ENCODE results near the gene RPL26. TPM values are rescaled to one million over a fixed set of nuclear protein-coding genes. Genes with fewer than 3 reads are reported as not detected.
A peak's percentile ranks its signal among the peaks of the same experiment; 100 is the strongest.

RPL26 gene
- 1,000 to 10,000 TPM; 2,728 to 5,465 (median 3,162) TPM for total RNA-seq

DNA sequence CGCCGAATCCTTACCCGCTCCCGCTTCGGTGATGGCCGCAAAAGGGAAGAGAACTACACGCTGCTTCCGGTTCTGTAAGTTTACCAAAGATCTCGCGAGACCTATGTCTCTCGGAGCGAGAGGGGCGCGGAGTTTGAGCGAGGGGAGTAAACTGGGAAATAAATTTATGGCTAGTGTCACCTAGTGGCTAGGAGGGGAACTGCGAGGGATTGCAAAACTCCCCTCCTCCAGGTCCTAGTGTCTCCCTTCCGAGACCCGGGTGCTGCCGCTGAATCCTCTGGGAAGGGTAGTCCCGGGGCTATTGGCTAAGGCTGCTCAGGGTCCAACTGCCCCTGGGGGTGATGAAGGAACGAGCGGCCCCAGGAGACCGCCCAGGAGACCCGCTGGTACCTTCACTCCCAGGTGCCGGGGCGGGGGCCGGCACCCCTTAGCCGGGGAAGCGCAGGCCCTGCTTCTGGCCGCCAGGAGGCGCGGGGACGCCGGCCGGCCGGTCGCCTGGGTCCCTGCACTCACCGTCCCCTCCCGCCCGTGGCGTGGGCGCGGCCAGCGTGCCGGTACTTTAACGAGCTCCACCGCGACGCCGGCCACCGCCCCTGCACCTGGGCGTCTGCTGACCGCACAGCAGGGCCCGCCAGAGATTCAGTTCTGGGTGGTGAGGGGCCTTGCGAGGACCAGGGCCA, at the start of gene RPL26:
RPL26 (minus strand) TSS at position 51 of the 680 bp plus-strand sequence. CDS start 883 bp downstream, outside the sequence.
- 0 to 1% methylated on average over 20 of the region's 55 CpGs for WGBS, 2 donors
- H3K27ac ChIP-seq, result peak within 1 kb of the TSS; percentile 65 to 87 (median 78)
- no peaks in the 10 kb centered on the region for H3K9me3 ChIP-seq
- TF ChIP-seq POLR2A (IDR thresholded peaks at IDR 0.05), result peak in 1 of 2 donors; percentile 74
- TF ChIP-seq, protein P1, sequence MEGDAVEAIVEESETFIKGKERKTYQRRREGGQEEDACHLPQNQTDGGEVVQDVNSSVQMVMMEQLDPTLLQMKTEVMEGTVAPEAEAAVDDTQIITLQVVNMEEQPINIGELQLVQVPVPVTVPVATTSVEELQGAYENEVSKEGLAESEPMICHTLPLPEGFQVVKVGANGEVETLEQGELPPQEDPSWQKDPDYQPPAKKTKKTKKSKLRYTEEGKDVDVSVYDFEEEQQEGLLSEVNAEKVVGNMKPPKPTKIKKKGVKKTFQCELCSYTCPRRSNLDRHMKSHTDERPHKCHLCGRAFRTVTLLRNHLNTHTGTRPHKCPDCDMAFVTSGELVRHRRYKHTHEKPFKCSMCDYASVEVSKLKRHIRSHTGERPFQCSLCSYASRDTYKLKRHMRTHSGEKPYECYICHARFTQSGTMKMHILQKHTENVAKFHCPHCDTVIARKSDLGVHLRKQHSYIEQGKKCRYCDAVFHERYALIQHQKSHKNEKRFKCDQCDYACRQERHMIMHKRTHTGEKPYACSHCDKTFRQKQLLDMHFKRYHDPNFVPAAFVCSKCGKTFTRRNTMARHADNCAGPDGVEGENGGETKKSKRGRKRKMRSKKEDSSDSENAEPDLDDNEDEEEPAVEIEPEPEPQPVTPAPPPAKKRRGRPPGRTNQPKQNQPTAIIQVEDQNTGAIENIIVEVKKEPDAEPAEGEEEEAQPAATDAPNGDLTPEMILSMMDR (IDR thresholded peaks at IDR 0.05), result peak; percentile 94 to 100 (median 98)
- H3K4me3 ChIP-seq (replicated peaks in 1 of 3), result peak within 1 kb of the TSS; percentile 24 to 88 (median 60)
- peaks cover 21 to 28% of the 10 kb centered on the region in 2 donors for H3K36me3 ChIP-seq
- intact Hi-C loops (cut with DNase I), result no loop called here
- H3K27me3 ChIP-seq, result no peaks in the 10 kb centered on the region
- peak; percentile 97 to 98 for DNase-seq
- peaks cover 20 to 25% of the 10 kb centered on the region in 2 donors for H3K4me1 ChIP-seq

DNA sequence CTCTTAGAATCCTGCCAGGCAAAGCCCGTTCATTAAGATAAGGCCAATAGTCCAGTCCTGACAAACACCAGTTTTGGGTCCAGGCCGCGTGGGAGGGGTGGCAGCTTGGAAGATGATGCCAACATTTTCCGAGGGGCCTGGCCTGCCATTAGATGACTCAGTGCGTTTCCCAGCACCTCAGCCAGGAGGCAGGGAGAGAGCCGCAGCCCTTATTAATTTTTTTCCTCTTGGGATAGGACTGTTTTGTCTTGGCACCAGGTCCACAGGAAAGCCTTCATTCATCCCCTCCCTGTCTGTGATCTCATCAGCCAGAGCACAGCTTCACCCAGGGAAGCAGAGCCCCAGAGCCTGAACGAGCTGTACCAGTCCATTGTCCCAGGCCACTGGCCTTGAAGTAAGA, 48.0 kb upstream of the RPL26 start:
- no peaks in the 10 kb centered on the region for H3K27me3 ChIP-seq
- 66 to 77% methylated on average over 6 to 7 of the region's 7 CpGs for WGBS, 2 donors
- TF ChIP-seq, protein P1 (IDR thresholded peaks at IDR 0.05), result no peak
- no peak for TF ChIP-seq POLR2A (IDR thresholded peaks at IDR 0.05)
- intact Hi-C loops (cut with DNase I), result no loop called here
- H3K36me3 ChIP-seq, result no peaks in the 10 kb centered on the region
- H3K4me1 ChIP-seq, result peaks cover 0 to 2% of the 10 kb centered on the region in 2 donors
- no peak overlapping the region for H3K4me3 ChIP-seq (replicated peaks in 1 of 3)
- no peaks in the 10 kb centered on the region for H3K9me3 ChIP-seq
- no peak overlapping the region for H3K27ac ChIP-seq
- peak; percentile 13 to 24 for DNase-seq

DNA sequence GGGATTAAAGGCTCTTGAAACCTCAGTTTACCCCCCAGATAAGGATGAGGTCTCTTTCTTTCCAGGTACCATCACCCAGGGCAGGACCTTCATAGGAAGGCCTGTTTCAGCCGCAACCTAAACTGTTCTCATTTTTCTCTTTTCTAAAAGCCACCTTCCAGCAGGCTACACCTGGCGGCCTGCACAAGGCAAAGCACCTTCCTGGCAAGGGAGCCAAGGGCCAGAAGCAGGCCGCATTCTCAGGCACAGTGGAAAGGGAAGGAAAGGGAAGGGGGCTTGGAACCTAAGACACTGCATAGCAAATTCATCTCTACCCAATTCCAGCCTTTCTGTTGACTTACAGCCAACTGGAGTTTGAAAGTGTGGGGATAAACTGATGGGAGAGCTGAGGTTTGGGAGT, 43.8 kb upstream of the RPL26 start:
- intact Hi-C loops (cut with DNase I), result no loop called here
- no peaks in the 10 kb centered on the region for H3K9me3 ChIP-seq
- 94 to 96% methylated on average over 3 of the region's 3 CpGs for WGBS, 2 donors
- H3K36me3 ChIP-seq, result no peaks in the 10 kb centered on the region
- H3K4me1 ChIP-seq, result peaks cover 0 to 4% of the 10 kb centered on the region in 2 donors
- no peak overlapping the region for H3K27ac ChIP-seq
- no peak for DNase-seq
- TF ChIP-seq, protein P1 (IDR thresholded peaks at IDR 0.05), result no peak
- TF ChIP-seq POLR2A (IDR thresholded peaks at IDR 0.05), result no peak
- H3K27me3 ChIP-seq, result no peaks in the 10 kb centered on the region
- no peak overlapping the region for H3K4me3 ChIP-seq (replicated peaks in 1 of 3)

DNA sequence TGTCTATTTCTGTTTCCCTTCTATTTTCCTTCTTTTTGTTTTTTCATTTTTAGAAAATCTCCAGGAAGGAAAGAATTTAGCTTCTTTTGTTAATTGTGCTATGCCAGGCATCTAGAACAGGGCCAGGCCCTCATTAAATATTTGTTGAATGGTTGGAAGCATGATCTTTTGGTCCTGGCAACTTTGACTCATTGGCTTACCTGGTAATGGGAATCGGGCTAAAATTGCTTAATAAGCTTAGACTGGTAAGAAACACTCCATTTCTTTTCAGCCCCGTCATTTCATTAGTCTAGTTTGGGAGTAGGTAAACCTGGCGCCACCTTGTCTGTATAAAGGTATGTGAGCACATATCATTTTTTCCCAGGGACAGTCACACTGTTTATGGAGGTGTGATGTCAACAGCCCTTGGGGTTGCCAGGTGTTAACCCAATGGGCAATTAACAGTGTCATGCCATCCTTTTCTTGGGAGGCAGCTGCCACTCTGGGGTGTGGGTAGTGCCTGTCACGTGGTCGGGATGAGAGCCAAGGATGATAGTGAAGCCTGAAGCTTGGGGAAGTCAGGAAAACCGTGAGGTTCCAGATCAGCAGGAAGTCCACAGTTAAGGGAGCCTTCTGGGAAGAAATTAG, 43.2 kb upstream of the RPL26 start:
- DNase-seq, result no peak
- Histone ChIP-seq H3K27me3 (no peaks in the 10 kb centered on the region), H3K4me3 (replicated peaks in 1 of 3) (no peak overlapping the region), H3K36me3 (no peaks in the 10 kb centered on the region), H3K4me1 (peaks cover 0 to 8% of the 10 kb centered on the region in 2 donors), H3K9me3 (no peaks in the 10 kb centered on the region), H3K27ac (no peak overlapping the region)
- intact Hi-C loops (cut with DNase I), result no loop called here
- TF ChIP-seq POLR2A (IDR thresholded peaks at IDR 0.05), result no peak
- TF ChIP-seq, protein P1 (IDR thresholded peaks at IDR 0.05), result no peak
- 72% methylated on average over 6 of the region's 6 CpGs for WGBS, 2 donors

DNA sequence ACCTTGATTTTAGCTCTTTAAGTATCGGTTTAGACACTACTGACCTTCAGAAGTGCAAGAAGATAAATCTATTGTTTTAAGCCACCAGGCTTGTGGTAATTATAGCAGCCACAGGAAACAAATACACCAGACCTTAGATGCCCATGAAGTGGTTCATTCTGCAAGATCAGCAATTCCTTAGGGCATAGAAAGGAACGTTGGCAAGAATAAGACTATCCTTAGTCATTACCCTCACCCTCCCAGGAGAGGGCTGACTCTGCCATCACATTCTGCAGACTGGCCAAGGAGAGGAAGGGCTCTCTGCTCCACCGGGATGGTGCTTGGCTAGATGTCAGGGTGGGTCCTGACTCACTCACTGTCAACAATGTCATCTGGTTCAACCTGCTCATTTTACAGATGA, 38.6 kb upstream of the RPL26 start:
- intact Hi-C loops (cut with DNase I), result no loop called here
- Histone ChIP-seq H3K27me3 (no peaks in the 10 kb centered on the region), H3K4me3 (replicated peaks in 1 of 3) (no peak overlapping the region), H3K4me1 (peaks cover 0 to 26% of the 10 kb centered on the region in 2 donors), H3K27ac (peak overlapping the region in 2 of 3 donors; percentile 43 to 68), H3K36me3 (no peaks in the 10 kb centered on the region), H3K9me3 (no peaks in the 10 kb centered on the region)
- DNase-seq, result peak in 1 of 2 donors; percentile 12
- 27 to 32% methylated on average over 3 of the region's 3 CpGs for WGBS, 2 donors
- no peak for TF ChIP-seq POLR2A (IDR thresholded peaks at IDR 0.05)
- TF ChIP-seq, protein P1 (IDR thresholded peaks at IDR 0.05), result no peak

Data from thyroid gland (tissue), 4 donors.